ENCODE measurements around the gene RNF135. TPM values are rescaled to one million over a fixed set of nuclear protein-coding genes. Genes with fewer than 3 reads are reported as not detected.
A peak's percentile ranks its signal among the peaks of the same experiment; 100 is the strongest.

The RNF135 gene
- total RNA-seq, 1 experiment from 2014 or later: 0.64 TPM

- Mint-ChIP-seq H3K4me3 (ENCODE audit: unreplicated experiment) (no peak overlapping the region), H3K36me3 (ENCODE audit: insufficient read depth, unreplicated experiment) (no peaks in the 10 kb centered on the region), H3K9me3 (ENCODE audit: unreplicated experiment) (no peaks in the 10 kb centered on the region), H3K27me3 (ENCODE audit: insufficient read depth, unreplicated experiment) (no peaks in the 10 kb centered on the region), H3K27ac (ENCODE audit: unreplicated experiment) (no peak overlapping the region), H3K4me1 (ENCODE audit: low read depth, unreplicated experiment) (peaks cover 8% of the 10 kb centered on the region)
- DNase-seq: no peak
- intact Hi-C loops (cut with micrococcal nuclease; ENCODE audit: unreplicated experiment): no loop called here
- TF ChIP-seq CTCF (IDR thresholded peaks at IDR 0.05; ENCODE audit: insufficient read depth in 1 of 2, low read depth in 1 of 2, low read length in 1 of 2, severe bottlenecking in 1 of 2, unreplicated experiment in 1 of 2): no peak
- Histone ChIP-seq H3K36me3 (ENCODE audit: control insufficient read depth, insufficient read depth, low read length) (no peaks in the 10 kb centered on the region), H3K9me3 (no peaks in the 10 kb centered on the region), H3K4me1 (peaks cover 9% of the 10 kb centered on the region; the same call in 1 of the 2 replicates), H3K4me3 (ENCODE audit: low read depth, low read length) (no peak overlapping the region), H3K27me3 (replicated peaks; ENCODE audit: control insufficient read depth, insufficient read depth, low read length) (no peaks in the 10 kb centered on the region)
- BruUV-seq (replicated peaks): no TSS peak
- CTCF ChIA-PET: no interaction called here
- POLR2A ChIA-PET: no interaction called here
These were observed 31.7 kb upstream of the RNF135 start for GRCh38 chr17:30939051-30939689.

GRCh38 chr17:30942308-30943079, 28.3 kb upstream of the RNF135 start:
- Mint-ChIP-seq H3K9me3 (ENCODE audit: unreplicated experiment) (no peaks in the 10 kb centered on the region), H3K27ac (ENCODE audit: unreplicated experiment) (no peak overlapping the region), H3K36me3 (ENCODE audit: insufficient read depth, unreplicated experiment) (no peaks in the 10 kb centered on the region), H3K4me3 (ENCODE audit: unreplicated experiment) (no peak overlapping the region), H3K27me3 (ENCODE audit: insufficient read depth, unreplicated experiment) (no peaks in the 10 kb centered on the region), H3K4me1 (ENCODE audit: low read depth, unreplicated experiment) (peaks cover 8% of the 10 kb centered on the region)
- intact Hi-C loops (cut with micrococcal nuclease; ENCODE audit: unreplicated experiment): loop anchor here (10.0 kb wide), 1 partner anchor 52 kb away; no protein-coding TSS in a partner anchor
- peak in 1 of 2 experiments; percentile 19 for TF ChIP-seq CTCF (IDR thresholded peaks at IDR 0.05; ENCODE audit: insufficient read depth in 1 of 2, low read depth in 1 of 2, low read length in 1 of 2, severe bottlenecking in 1 of 2, unreplicated experiment in 1 of 2)
- Histone ChIP-seq H3K36me3 (ENCODE audit: control insufficient read depth, insufficient read depth, low read length) (no peaks in the 10 kb centered on the region), H3K27me3 (replicated peaks; ENCODE audit: control insufficient read depth, insufficient read depth, low read length) (no peaks in the 10 kb centered on the region), H3K4me1 (peaks cover 16% of the 10 kb centered on the region), H3K4me3 (ENCODE audit: low read depth, low read length) (no peak overlapping the region), H3K9me3 (no peaks in the 10 kb centered on the region)
- POLR2A ChIA-PET: no interaction called here
- no TSS peak for BruUV-seq (replicated peaks)
- DNase-seq: no peak
- CTCF ChIA-PET: no interaction called here

- POLR2A ChIA-PET: no interaction called here
- no peaks in the 10 kb centered on the region for H3K27me3 Mint-ChIP-seq (ENCODE audit: insufficient read depth, unreplicated experiment)
- H3K9me3 ChIP-seq: no peaks in the 10 kb centered on the region
These were observed 23.0 kb upstream of the RNF135 start for GRCh38 chr17:30947796-30948195.

More at GRCh38 chr17:30947796-30948195, 23.0 kb upstream of the RNF135 start:
- peaks cover 5% of the 10 kb centered on the region for H3K36me3 Mint-ChIP-seq (ENCODE audit: insufficient read depth, unreplicated experiment)
- H3K36me3 ChIP-seq (ENCODE audit: control insufficient read depth, insufficient read depth, low read length): no peaks in the 10 kb centered on the region
- no peaks in the 10 kb centered on the region for H3K27me3 ChIP-seq (replicated peaks; ENCODE audit: control insufficient read depth, insufficient read depth, low read length)
- intact Hi-C loops (cut with micrococcal nuclease; ENCODE audit: unreplicated experiment): loop anchor here (10.0 kb wide), 1 partner anchor 47 kb away; no protein-coding TSS in a partner anchor
- CTCF ChIA-PET: no interaction called here
- no peaks in the 10 kb centered on the region for H3K9me3 Mint-ChIP-seq (ENCODE audit: unreplicated experiment)
- peaks cover 17% of the 10 kb centered on the region for H3K4me1 ChIP-seq
- H3K27ac Mint-ChIP-seq (ENCODE audit: unreplicated experiment): peak overlapping the region; percentile 6
- BruUV-seq (replicated peaks): no TSS peak
- H3K4me1 Mint-ChIP-seq (ENCODE audit: low read depth, unreplicated experiment): peaks cover 8% of the 10 kb centered on the region
- H3K4me3 ChIP-seq (ENCODE audit: low read depth, low read length): no peak overlapping the region
- no peak for TF ChIP-seq CTCF (IDR thresholded peaks at IDR 0.05; ENCODE audit: insufficient read depth in 1 of 2, low read depth in 1 of 2, low read length in 1 of 2, severe bottlenecking in 1 of 2, unreplicated experiment in 1 of 2)
- peak; percentile 51 to 68 for DNase-seq
- H3K4me3 Mint-ChIP-seq (ENCODE audit: unreplicated experiment): no peak overlapping the region

Measured in Caco-2 (cell line).